K562 (cell line): ENCODE results near the gene SLBP. TPM values are rescaled to one million over a fixed set of nuclear protein-coding genes. Genes with fewer than 3 reads are reported as not detected.
A peak's percentile ranks its signal among the peaks of the same experiment; 100 is the strongest.

ENCODE experiments used
- GABPA ChIP-seq: fragments of 200-800 bp; sonication (Bioruptor generic); conservative IDR thresholded peaks from 2 replicates; pipeline ENCODE4 v1.6.1; 2016; ENCODE audit warnings: low read depth, missing genetic modification characterization, missing compliant biosample characterization
- HDAC3 ChIP-seq: fragments of 450-650 bp; IDR thresholded peaks from 2 replicates; pipeline ENCODE4 v1.6.1; 2018; ENCODE audit warnings: borderline replicate concordance, mild to moderate bottlenecking, moderate library complexity; ENCODE audit not compliant: partially characterized antibody
- HMG20B ChIP-seq: fragments of 250-450 bp; sonication (Bioruptor Pico); IDR thresholded peaks from 2 replicates; pipeline ENCODE4 v1.5.0; 2021; ENCODE audit warnings: mild to moderate bottlenecking
- KLF6 ChIP-seq: fragments of 250-450 bp; sonication (Bioruptor Pico); IDR thresholded peaks from 2 replicates; pipeline ENCODE4 v1.4.0; 2020; ENCODE audit warnings: mild to moderate bottlenecking, moderate library complexity, borderline replicate concordance
- PHB2 ChIP-seq: fragments of 450-650 bp; IDR thresholded peaks from 2 replicates; pipeline ENCODE4 v1.6.1; 2017; ENCODE audit warnings: low read depth
- POLR3G ChIP-seq: IDR thresholded peaks from 2 replicates; pipeline ENCODE4 v1.6.1; 2011; ENCODE audit not compliant: insufficient read length, insufficient replicate concordance; ENCODE audit errors: extremely low read depth
- SMARCB1 ChIP-seq: IDR thresholded peaks from 2 replicates; pipeline ENCODE4 v1.6.1; 2011; ENCODE audit warnings: improper control_type of control experiment, low read depth; ENCODE audit not compliant: insufficient read length
- ZNF232 ChIP-seq: sonication (generic); formaldehyde crosslinking; IDR thresholded peaks from 2 replicates; pipeline ENCODE4 v1.8.0; 2022; ENCODE audit warnings: mild to moderate bottlenecking, missing genetic modification reagents
- ZNF696 ChIP-seq: fragments of 250-450 bp; sonication (Bioruptor Pico); conservative IDR thresholded peaks from 2 replicates; pipeline ENCODE4 v1.4.0; 2020; ENCODE audit warnings: mild to moderate bottlenecking, moderate library complexity
- ZNF75A ChIP-seq: fragments of 450-650 bp; formaldehyde crosslinking; IDR thresholded peaks from 2 replicates; pipeline ENCODE4 v1.4.0; 2020; ENCODE audit warnings: mild to moderate bottlenecking
- polyA plus RNA-seq, 8 experiments: library from polyadenylated mRNA; depleted of rRNA in 4 of 8; stranded (reverse) in 5 of 8; unstranded in 3 of 8; fragments of >200 nt; fragmentation: Nextera tagmentation in 2 of 8; fragmentation: Illumina TruSeq in 1 of 8; extraction: Ambion mirVana in 2 of 8; extraction: Trizol in 1 of 8; gene quantifications; 2 replicates each; pipeline versions ENCODE4 v1.2.1 to v1.2.3, GENCODE V29; 2011 to 2014; ENCODE audit warnings: inconsistent platforms in 1 of 8, missing spikeins in 1 of 8
- total RNA-seq, 7 experiments: library from RNA; depleted of rRNA in 6 of 7; stranded (reverse); fragments of >200 nt in 6 of 7; fragmentation: Illumina TruSeq in 2 of 7; extraction: Trizol in 2 of 7; gene quantifications; 2 replicates each; pipeline versions ENCODE4 v1.2.1 to v1.2.3, GENCODE V29; 2011 to 2021; ENCODE audit warnings: low replicate concordance in 1 of 7
- TF ChIP-seq, protein P1 (sequence below): sonication (generic); formaldehyde crosslinking; IDR thresholded peaks from 2 replicates; pipeline ENCODE4 v1.8.1; 2022; ENCODE audit warnings: missing genetic modification reagents

Gene SLBP
- total and polyA plus RNA-seq, 9 of the 15 experiments (the other 6 are each of a cell fraction or from before 2014, with no cell fraction given): 49.4 to 221 (median 162) TPM

DNA sequence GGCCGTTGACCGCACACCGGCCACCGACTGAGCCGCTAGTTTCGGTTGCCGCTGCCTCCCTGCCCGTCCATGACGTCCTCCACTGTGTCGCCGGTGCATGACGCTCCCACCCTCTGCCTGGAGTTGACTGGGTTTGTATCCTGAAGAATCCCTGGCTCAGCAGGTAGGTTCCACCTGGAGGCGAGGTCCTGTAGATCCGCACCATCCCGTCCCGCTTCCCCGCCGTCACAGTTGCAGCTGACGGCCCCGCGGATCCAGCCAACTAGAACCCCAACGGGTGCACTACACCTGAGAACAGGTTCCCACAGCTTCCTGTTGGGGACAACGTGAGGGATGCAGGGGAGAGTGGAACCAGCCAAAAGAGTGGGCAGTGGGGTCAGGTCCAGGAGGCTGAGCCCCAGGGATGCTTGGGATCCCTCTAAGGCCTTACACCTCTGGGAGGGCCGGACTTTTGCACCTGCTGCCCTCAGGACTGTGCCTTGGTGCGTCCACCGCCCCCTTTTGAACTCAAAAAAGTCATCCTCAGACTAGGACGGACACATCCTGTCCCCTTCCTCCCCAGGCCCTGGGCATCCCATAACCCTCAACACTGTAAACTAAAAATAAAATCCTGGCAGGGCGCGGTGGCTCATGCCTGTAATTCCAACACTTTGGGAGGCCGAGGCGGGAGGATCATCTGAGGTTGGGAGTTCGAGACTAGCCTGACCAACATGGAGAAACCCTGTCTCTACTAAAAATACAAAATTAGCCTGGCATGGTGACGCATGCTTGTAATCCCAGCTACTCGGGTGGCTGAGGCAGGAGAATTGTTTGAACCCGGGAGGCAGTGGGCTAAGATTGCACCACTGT lies 1.1 kb upstream of the SLBP start (continued):
- TF ChIP-seq, protein P1, sequence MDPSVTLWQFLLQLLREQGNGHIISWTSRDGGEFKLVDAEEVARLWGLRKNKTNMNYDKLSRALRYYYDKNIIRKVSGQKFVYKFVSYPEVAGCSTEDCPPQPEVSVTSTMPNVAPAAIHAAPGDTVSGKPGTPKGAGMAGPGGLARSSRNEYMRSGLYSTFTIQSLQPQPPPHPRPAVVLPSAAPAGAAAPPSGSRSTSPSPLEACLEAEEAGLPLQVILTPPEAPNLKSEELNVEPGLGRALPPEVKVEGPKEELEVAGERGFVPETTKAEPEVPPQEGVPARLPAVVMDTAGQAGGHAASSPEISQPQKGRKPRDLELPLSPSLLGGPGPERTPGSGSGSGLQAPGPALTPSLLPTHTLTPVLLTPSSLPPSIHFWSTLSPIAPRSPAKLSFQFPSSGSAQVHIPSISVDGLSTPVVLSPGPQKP (CRISPR knock-in tag): no peak
- TF ChIP-seq ZNF232 (CRISPR knock-in tag): 0 out of 2 replicates have a peak, but pooled peaks have one; percentile 22
- no peak for TF ChIP-seq POLR3G
- no peak for TF ChIP-seq KLF6 (CRISPR knock-in tag)
- no peak for TF ChIP-seq ZNF696 (CRISPR knock-in tag)
- no peak for TF ChIP-seq HMG20B (CRISPR knock-in tag)
- TF ChIP-seq SMARCB1: no peak
- no peak for TF ChIP-seq ZNF75A (CRISPR knock-in tag)
- no peak for TF ChIP-seq PHB2
- TF ChIP-seq GABPA: peak; percentile 62; the same call in 1 of the 2 replicates
- no peak for TF ChIP-seq HDAC3
